H1 (cell line): ENCODE measurements around the gene FRMD3. TPM values are rescaled to one million over a fixed set of nuclear protein-coding genes. Genes with fewer than 3 reads are reported as not detected.
A peak's percentile ranks its signal among the peaks of the same experiment; 100 is the strongest.

Experiments used
- CTCF ChIA-PET: fragments of 300-600 bp; sonication (Branson Sonifier 250); formaldehyde crosslinking; loops from one replicate; lab custom pipeline; 2021; ENCODE audit not compliant: partially characterized antibody; lab: Charles Lee
- POLR2A ChIA-PET: fragments of 300-600 bp; sonication (Branson Sonifier 250); formaldehyde crosslinking; loops from one replicate; lab custom pipeline; 2021; ENCODE audit warnings: inconsistent platforms; ENCODE audit not compliant: partially characterized antibody; lab: Charles Lee
- DNase-seq, 2 experiments: peaks; one replicate each; pipeline versions ENCODE4 v3.0.0 to v3.0.0-alpha.2; 2010 to 2022; ENCODE audit warnings: low spot score in 2 of 2, low read depth in 1 of 2, mixed read lengths in 1 of 2
- FAIRE-seq: peaks from 2 replicates; lab custom pipeline; 2011; peaks lifted over from hg19 to GRCh38; lab: Jason Lieb, UNC
- H2AFZ ChIP-seq: 2 replicates; pipeline ENCODE4 v1.8.1; 2012; ENCODE audit warnings: low read length, inconsistent platforms
- H2AK5ac ChIP-seq: 2 replicates; pipeline ENCODE4 v1.6.1; 2013; ENCODE audit warnings: low read depth, low read length
- H2BK120ac ChIP-seq: replicated peaks from 2 replicates; pipeline ENCODE3; 2013; ENCODE audit warnings: low read depth, low read length, inconsistent platforms
- H2BK12ac ChIP-seq: 2 replicates; pipeline ENCODE4 v1.6.1; 2013; ENCODE audit warnings: low read depth, low read length
- H2BK15ac ChIP-seq: 2 replicates; pipeline ENCODE4 v1.6.1; 2013; ENCODE audit warnings: low read length
- H2BK20ac ChIP-seq: 2 replicates; pipeline ENCODE4 v1.6.1; 2013; ENCODE audit warnings: low read length
- H2BK5ac ChIP-seq: 2 replicates; pipeline ENCODE4 v1.6.1; 2013; ENCODE audit warnings: low read depth, low read length
- H3K14ac ChIP-seq: 2 replicates; pipeline ENCODE4 v1.6.1; 2013; ENCODE audit warnings: inconsistent platforms; ENCODE audit not compliant: insufficient read length
- H3K18ac ChIP-seq: 2 replicates; pipeline ENCODE4 v1.6.1; 2013; ENCODE audit warnings: low read length; ENCODE audit errors: extremely low read depth
- H3K23ac ChIP-seq: 2 replicates; pipeline ENCODE4 v1.6.1; 2013; ENCODE audit warnings: inconsistent platforms; ENCODE audit not compliant: insufficient read length
- H3K23me2 ChIP-seq: 2 replicates; pipeline ENCODE4 v1.6.1; 2013; ENCODE audit warnings: low read depth, low read length
- H3K27ac ChIP-seq: 2 replicates; pipeline ENCODE4 v1.6.1; 2011; ENCODE audit warnings: low read depth, low read length, inconsistent platforms
- H3K27me3 ChIP-seq, 4 experiments: replicated peaks in 1 of 4; 1 replicate in 1 of 4; 2 replicates in 3 of 4; pipeline versions ENCODE4 v1.6.1 to v1.8.1; 2011 to 2013; ENCODE audit warnings: low read length in 3 of 4, mild to moderate bottlenecking in 3 of 4, inconsistent platforms in 2 of 4, mixed read lengths in 2 of 4, moderate library complexity in 1 of 4; ENCODE audit not compliant: control insufficient read depth in 3 of 4, insufficient read depth in 3 of 4; ENCODE audit errors: extremely low read depth in 1 of 4
- H3K36me3 ChIP-seq, 4 experiments: 2 replicates each; pipeline versions ENCODE4 v1.6.1 to v1.8.1; 2011 to 2013; ENCODE audit warnings: mild to moderate bottlenecking in 4 of 4, low read length in 3 of 4, moderate library complexity in 2 of 4, control low read depth in 1 of 4, inconsistent platforms in 1 of 4; ENCODE audit not compliant: insufficient read depth in 4 of 4, control insufficient read depth in 2 of 4
- H3K4ac ChIP-seq: replicated peaks from 2 replicates; pipeline ENCODE3; 2013; ENCODE audit warnings: low read length, low read depth, mixed read lengths, inconsistent platforms; ENCODE audit not compliant: insufficient read length
- H3K4me1 ChIP-seq, 4 experiments: replicated peaks in 1 of 4; 1 replicate in 1 of 4; 2 replicates in 3 of 4; pipeline versions ENCODE4 v1.6.1 to v1.8.1; 2011 to 2013; ENCODE audit warnings: low read length in 3 of 4, inconsistent platforms in 2 of 4, mixed read lengths in 1 of 4; ENCODE audit not compliant: insufficient read depth in 4 of 4, control insufficient read depth in 3 of 4
- H3K4me2 ChIP-seq, 2 experiments: 2 replicates each; pipeline versions ENCODE4 v1.6.1 to v1.8.1; 2011 to 2013; ENCODE audit warnings: low read depth in 2 of 2, low read length in 2 of 2, control low read depth in 1 of 2, inconsistent platforms in 1 of 2, mild to moderate bottlenecking in 1 of 2; ENCODE audit not compliant: insufficient read depth in 1 of 2
- H3K4me3 ChIP-seq, 4 experiments: fragments of 200-600, 300-600 bp in 1 of 4; sonication (generic), shearing (Covaris generic), sonication (Bioruptor Twin) in 1 of 4; 2 replicates each; pipeline versions ENCODE4 v1.5.1 to v1.8.1; 2011 to 2016; ENCODE audit warnings: low read length in 4 of 4, low read depth in 3 of 4, control low read depth in 2 of 4, inconsistent platforms in 2 of 4, mild to moderate bottlenecking in 2 of 4, mixed read lengths in 1 of 4, moderate library complexity in 1 of 4; ENCODE audit not compliant: insufficient read depth in 2 of 4; ENCODE audit errors: extremely low read depth in 1 of 4
- H3K56ac ChIP-seq: replicated peaks from 2 replicates; pipeline ENCODE3; 2013; ENCODE audit warnings: low read depth, mild to moderate bottlenecking, mixed read lengths, low read length, inconsistent platforms; ENCODE audit not compliant: insufficient read length
- H3K79me1 ChIP-seq: 2 replicates; pipeline ENCODE4 v1.6.1; 2013; ENCODE audit warnings: low read depth, low read length, control low read depth
- H3K79me2 ChIP-seq, 2 experiments: 2 replicates each; pipeline versions ENCODE4 v1.6.1 to v1.8.1; 2012 to 2013; ENCODE audit warnings: low read length in 2 of 2, mild to moderate bottlenecking in 2 of 2, inconsistent platforms in 1 of 2; ENCODE audit not compliant: insufficient read depth in 2 of 2, control insufficient read depth in 1 of 2
- H3K9ac ChIP-seq, 4 experiments: replicated peaks in 1 of 4; 1 replicate in 1 of 4; 2 replicates in 3 of 4; pipeline versions ENCODE4 v1.6.1 to v1.8.1; 2011 to 2013; ENCODE audit warnings: low read depth in 3 of 4, low read length in 3 of 4, control low read depth in 2 of 4, mild to moderate bottlenecking in 2 of 4, moderate library complexity in 2 of 4, inconsistent platforms in 1 of 4; ENCODE audit errors: extremely low read depth in 1 of 4
- H3K9me3 ChIP-seq, 2 experiments: 2 replicates each; pipeline versions ENCODE4 v1.6.1 to v1.8.1; 2012 to 2013; ENCODE audit warnings: mild to moderate bottlenecking in 2 of 2, moderate library complexity in 2 of 2, control low read depth in 1 of 2, inconsistent platforms in 1 of 2, low read depth in 1 of 2, low read length in 1 of 2, mixed read lengths in 1 of 2; ENCODE audit not compliant: insufficient read depth in 2 of 2
- H4K20me1 ChIP-seq, 2 experiments: replicated peaks in 1 of 2; 2 replicates each; pipeline versions ENCODE3 to v1.8.1; 2011 to 2013; ENCODE audit warnings: inconsistent platforms in 2 of 2, low read length in 2 of 2, mild to moderate bottlenecking in 1 of 2; ENCODE audit not compliant: insufficient read depth in 2 of 2, control insufficient read depth in 1 of 2
- H4K5ac ChIP-seq: 2 replicates; pipeline ENCODE4 v1.6.1; 2013; ENCODE audit warnings: low read length, low read depth, mixed read lengths, inconsistent platforms; ENCODE audit not compliant: insufficient read length
- H4K8ac ChIP-seq: 2 replicates; pipeline ENCODE4 v1.8.0; 2013; ENCODE audit warnings: mild to moderate bottlenecking, moderate library complexity, low read length, inconsistent platforms; ENCODE audit not compliant: insufficient read depth; ENCODE audit errors: extremely low read depth
- H4K91ac ChIP-seq: replicated peaks from 2 replicates; pipeline ENCODE3; 2013; ENCODE audit warnings: low read length, mixed read lengths, inconsistent platforms; ENCODE audit not compliant: insufficient read length
- CBX8 ChIP-seq: fragments of 300-800, 300-1000 bp; sonication (generic); IDR thresholded peaks from 2 replicates; pipeline ENCODE4 v1.7.1; 2016; ENCODE audit warnings: low read depth, low read length, borderline replicate concordance
- EGR1 ChIP-seq: IDR thresholded peaks from 2 replicates; pipeline ENCODE4 v1.6.1; 2011; ENCODE audit warnings: low read depth, low read length, borderline replicate concordance
- JUN ChIP-seq: IDR thresholded peaks from 2 replicates; pipeline ENCODE4 v1.6.1; 2011; ENCODE audit warnings: low read depth, mild to moderate bottlenecking, improper control_type of control experiment, low read length
- KDM4A ChIP-seq: IDR thresholded peaks from one replicate; pipeline ENCODE4 v1.7.1; 2012; ENCODE audit warnings: low read depth, mild to moderate bottlenecking, moderate library complexity, low read length, inconsistent platforms; ENCODE audit not compliant: severe bottlenecking
- NRF1 ChIP-seq: IDR thresholded peaks from 2 replicates; pipeline ENCODE4 v1.6.1; 2011; ENCODE audit warnings: mild to moderate bottlenecking, low read depth, low read length, improper control_type of control experiment
- RNF2 ChIP-seq: fragments of 200-900, 300-1000 bp; sonication (generic); IDR thresholded peaks from 2 replicates; pipeline ENCODE4 v1.7.1; 2016; ENCODE audit warnings: borderline replicate concordance, low read depth, mild to moderate bottlenecking, antibody characterized with exemption, low read length; ENCODE audit not compliant: poor library complexity, severe bottlenecking; ENCODE audit errors: missing control alignments
- SIX5 ChIP-seq: IDR thresholded peaks from 2 replicates; pipeline ENCODE4 v1.6.1; 2011; ENCODE audit warnings: mild to moderate bottlenecking, low read depth, low read length
- SRF ChIP-seq: IDR thresholded peaks from 2 replicates; pipeline ENCODE4 v1.6.1; 2011; ENCODE audit warnings: mild to moderate bottlenecking, low read depth, low read length, moderate library complexity
- TAF1 ChIP-seq: IDR thresholded peaks from 2 replicates; pipeline ENCODE4 v1.6.1; 2011; ENCODE audit warnings: mild to moderate bottlenecking, low read depth, low read length
- ZNF274 ChIP-seq: IDR thresholded peaks from 2 replicates; pipeline ENCODE4 v1.7.0; 2012; ENCODE audit warnings: low read length, borderline replicate concordance; ENCODE audit errors: extremely low read depth
- WGBS, 2 experiments: shearing (Covaris generic) in 1 of 2; methylation state at CpG; one replicate each; pipeline versions ENCODE4 v1.1.6 to v1.1.7; 2013 to 2015; ENCODE audit warnings: low lambda C conversion rate in 2 of 2, mixed read lengths in 2 of 2, inconsistent platforms in 1 of 2, low coverage in 1 of 2, missing lambda C conversion rate in 1 of 2; ENCODE audit not compliant: insufficient replicate concordance in 2 of 2, insufficient coverage in 1 of 2, insufficient read length in 1 of 2; ENCODE audit errors: extremely low coverage in 1 of 2, missing lambda C conversion rate in 1 of 2; 5-methylcytosine and 5-hydroxymethylcytosine counted together
- polyA plus RNA-seq, 7 experiments: library from polyadenylated mRNA; depleted of rRNA in 3 of 7; stranded (reverse) in 5 of 7; unstranded in 2 of 7; fragments of >200 nt in 5 of 7; fragments of 200-250 nt in 2 of 7; gene quantifications; 1 replicate in 5 of 7; 2 replicates in 1 of 7; 4 replicates in 1 of 7; pipeline versions ENCODE4 v1.2.1 to v1.2.3, GENCODE V29; 2011 to 2013; ENCODE audit warnings: missing spikeins in 2 of 7, mixed read lengths in 2 of 7
- total RNA-seq: library from RNA; stranded (reverse); fragmentation: NEBNext Ultra II Directional; extraction: Animal tissue kit (Norgen Biotek cat#: 25700); gene quantifications from 2 replicates; pipeline ENCODE4 v1.2.1, GENCODE V29; 2021
- TF ChIP-seq, protein P1 (sequence below): IDR thresholded peaks from 2 replicates; pipeline ENCODE4 v1.6.1; 2012; ENCODE audit warnings: inconsistent platforms

Gene FRMD3
- total and polyA plus RNA-seq, 2 of the 8 experiments (the other 6 are each of a cell fraction or from before 2014, with no cell fraction given), result 0.15 to 1.4 TPM

DNA sequence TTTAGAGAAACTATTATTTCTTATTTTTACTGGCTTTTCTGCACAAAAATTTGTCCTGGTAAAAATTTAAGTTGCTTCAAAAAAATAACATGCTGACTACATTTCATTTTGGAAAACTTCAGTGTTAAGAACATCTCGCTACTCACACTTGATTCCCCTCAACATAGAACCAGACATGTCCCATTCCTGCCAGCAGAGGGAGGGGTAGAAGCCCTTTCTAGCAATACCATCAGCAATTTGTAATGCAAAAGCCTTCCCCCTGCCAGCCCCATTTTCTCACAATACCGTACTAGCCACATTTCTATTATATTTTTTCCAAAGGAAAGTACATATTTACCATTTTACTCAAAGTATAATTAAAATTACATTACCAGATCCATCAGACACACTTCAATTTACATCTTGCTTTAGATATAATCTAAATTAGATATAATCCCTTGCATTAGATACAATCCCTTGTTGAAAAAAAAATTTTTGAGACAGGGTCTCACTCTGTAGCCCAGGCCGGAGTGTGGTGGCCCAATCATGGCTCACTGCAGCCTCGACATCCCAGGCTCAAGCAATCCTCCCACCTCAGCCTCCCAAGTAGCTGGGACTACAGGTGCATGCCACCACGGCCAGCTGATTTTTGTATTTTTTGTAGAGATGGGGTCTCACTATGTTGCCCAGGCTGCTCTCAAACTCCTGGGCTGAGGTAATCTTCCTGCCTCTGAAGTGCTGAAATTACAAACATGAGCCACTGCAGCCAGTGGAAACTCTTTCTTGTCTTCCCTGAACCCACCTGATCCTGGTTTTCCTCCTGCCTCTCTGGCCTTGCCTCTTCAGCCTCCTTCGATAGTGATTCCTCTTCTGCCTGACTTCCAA is 45.2 kb upstream of the FRMD3 start:
- Histone ChIP-seq H3K36me3 (no peaks in the 10 kb centered on the region), H2BK12ac (no peak overlapping the region; the same call in 1 of the 2 replicates), H3K4ac (no peak overlapping the region), H4K5ac (no peak overlapping the region), H3K14ac (no peak overlapping the region), H3K27me3 (no peaks in the 10 kb centered on the region), H3K9ac (no peak overlapping the region), H3K79me2 (no peaks in the 10 kb centered on the region), H2AFZ (no peak overlapping the region), H3K18ac (no peak overlapping the region), H3K4me2 (no peak overlapping the region), H3K56ac (no peak overlapping the region), H3K23me2 (no peaks in the 10 kb centered on the region; the same call in 1 of the 2 replicates), H2AK5ac (no peak overlapping the region), H4K20me1 (no peaks in the 10 kb centered on the region), H2BK15ac (no peak overlapping the region), H3K4me1 (no peaks in the 10 kb centered on the region; a peak in 2 of 7 replicates), H3K27ac (no peak overlapping the region), H3K23ac (no peak overlapping the region), H3K9me3 (no peaks in the 10 kb centered on the region; a peak in 1 of 4 replicates), H3K79me1 (no peaks in the 10 kb centered on the region), H2BK20ac (no peak overlapping the region), H4K8ac (no peak overlapping the region), H4K91ac (no peak overlapping the region), H3K4me3 (no peak overlapping the region), H2BK120ac (no peak overlapping the region), H2BK5ac (no peak overlapping the region)
- ChIA-PET CTCF (interaction anchor here (1.0 to 5.0 kb wide), 7 partner anchors 8 to 248 kb away, joined by 3 to 32 read pairs (median 9); no protein-coding TSS in a partner anchor), POLR2A (no interaction called here)
- DNase-seq (peak; percentile 47 to 80), FAIRE-seq (peak; percentile 82)
- 72% methylated on average over 6 of the region's 6 CpGs; no CpG with 5 or more reads in 1 of the 2 experiments for WGBS, 2 experiments
- TF ChIP-seq, protein P1, sequence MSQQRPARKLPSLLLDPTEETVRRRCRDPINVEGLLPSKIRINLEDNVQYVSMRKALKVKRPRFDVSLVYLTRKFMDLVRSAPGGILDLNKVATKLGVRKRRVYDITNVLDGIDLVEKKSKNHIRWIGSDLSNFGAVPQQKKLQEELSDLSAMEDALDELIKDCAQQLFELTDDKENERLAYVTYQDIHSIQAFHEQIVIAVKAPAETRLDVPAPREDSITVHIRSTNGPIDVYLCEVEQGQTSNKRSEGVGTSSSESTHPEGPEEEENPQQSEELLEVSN, result no peak
- TF ChIP-seq EGR1 (no peak), SIX5 (no peak), CBX8 (no peak), TAF1 (no peak), RNF2 (no peak), SRF (no peak), NRF1 (no peak), JUN (no peak), ZNF274 (no peak), KDM4A (no peak)
